HepG2 (cell line): Measurements from ENCODE around the gene NISCH. TPM values are rescaled to one million over a fixed set of nuclear protein-coding genes. Genes with fewer than 3 reads are reported as not detected.

Experiments
- NFYC ChIP-seq: IDR thresholded peaks from 2 replicates; pipeline ENCODE4 v1.6.1; 2016; ENCODE audit warnings: missing genetic modification reagents, missing compliant biosample characterization
- PHB2 ChIP-seq: fragments of 450-650 bp; IDR thresholded peaks from 2 replicates; pipeline ENCODE4 v1.6.1; 2018; ENCODE audit not compliant: partially characterized antibody
- POGZ ChIP-seq: sonication (generic); formaldehyde crosslinking; IDR thresholded peaks from 2 replicates; pipeline ENCODE4 v1.4.0; 2020; ENCODE audit warnings: mild to moderate bottlenecking, missing genetic modification reagents
- RELA ChIP-seq: sonication (generic); formaldehyde crosslinking; IDR thresholded peaks from 2 replicates; pipeline ENCODE4 v1.4.0; 2020; ENCODE audit warnings: missing genetic modification reagents
- SALL2 ChIP-seq: sonication (generic); formaldehyde crosslinking; IDR thresholded peaks from 2 replicates; pipeline ENCODE4 v1.8.1; 2023; ENCODE audit warnings: mild to moderate bottlenecking, missing genetic modification reagents, inconsistent platforms
- SMYD3 ChIP-seq: sonication (generic); formaldehyde crosslinking; IDR thresholded peaks from 2 replicates; pipeline ENCODE4 v1.8.1; 2023; ENCODE audit warnings: mild to moderate bottlenecking, missing genetic modification reagents
- SOX5 ChIP-seq: IDR thresholded peaks from 2 replicates; pipeline ENCODE4 v1.6.1; 2016; ENCODE audit warnings: borderline replicate concordance
- ZBTB26 ChIP-seq: IDR thresholded peaks from 2 replicates; pipeline ENCODE4 v1.6.1; 2016; ENCODE audit warnings: missing compliant biosample characterization, missing genetic modification reagents, borderline replicate concordance
- ZFP90 ChIP-seq: sonication (generic); formaldehyde crosslinking; IDR thresholded peaks from 2 replicates; pipeline ENCODE4 v1.8.0; 2022; ENCODE audit warnings: missing genetic modification reagents, mild to moderate bottlenecking, inconsistent platforms, borderline replicate concordance
- ZNF362 ChIP-seq: sonication (generic); formaldehyde crosslinking; IDR thresholded peaks from 2 replicates; pipeline ENCODE4 v1.4.0; 2020; ENCODE audit warnings: missing genetic modification reagents, mild to moderate bottlenecking, borderline replicate concordance
- ZNF513 ChIP-seq: sonication (generic); formaldehyde crosslinking; conservative IDR thresholded peaks from 2 replicates; pipeline ENCODE4 v1.5.0; 2020; ENCODE audit warnings: missing genetic modification reagents
- ZNF768 ChIP-seq: sonication (generic); formaldehyde crosslinking; IDR thresholded peaks from 2 replicates; pipeline ENCODE4 v1.4.0; 2020; ENCODE audit warnings: missing genetic modification reagents
- polyA plus RNA-seq, 8 experiments: library from polyadenylated mRNA; depleted of rRNA in 3 of 8; stranded (reverse) in 7 of 8; unstranded in 1 of 8; fragments of >200 nt; fragmentation: Illumina TruSeq in 4 of 8; extraction: Trizol in 4 of 8; gene quantifications; 2 replicates each; pipeline versions ENCODE4 v1.2.1 to v1.2.3, GENCODE V29; 2011 to 2016; ENCODE audit warnings: low read depth in 4 of 8, missing spikeins in 1 of 8, mixed read lengths in 1 of 8; ENCODE audit not compliant: insufficient read depth in 1 of 8
- total RNA-seq, 5 experiments: library from RNA; depleted of rRNA; stranded (reverse); fragments of >200 nt; fragmentation: Illumina TruSeq; extraction: Trizol; gene quantifications; 2 replicates each; pipeline ENCODE4 v1.2.3, GENCODE V29; 2016; ENCODE audit warnings: low read depth in 1 of 5
- TF ChIP-seq, protein P1 (sequence below): IDR thresholded peaks from 2 replicates; pipeline ENCODE4 v1.4.0; 2020; ENCODE audit warnings: mild to moderate bottlenecking, missing genetic modification reagents
- TF ChIP-seq, protein P2 (sequence below): sonication (generic); formaldehyde crosslinking; IDR thresholded peaks from 2 replicates; pipeline ENCODE4 v1.4.0; 2020; ENCODE audit warnings: missing genetic modification reagents, low read depth, mild to moderate bottlenecking, borderline replicate concordance
- TF ChIP-seq, protein P3 (sequence below): sonication (generic); formaldehyde crosslinking; IDR thresholded peaks from 2 replicates; pipeline ENCODE4 v1.4.0; 2020; ENCODE audit warnings: mild to moderate bottlenecking, missing genetic modification reagents, borderline replicate concordance

Gene NISCH
- total and polyA plus RNA-seq, 2 of the 13 experiments (the other 11 are each of a cell fraction or from before 2014, with no cell fraction given) = 27.0 to 47.6 TPM

DNA sequence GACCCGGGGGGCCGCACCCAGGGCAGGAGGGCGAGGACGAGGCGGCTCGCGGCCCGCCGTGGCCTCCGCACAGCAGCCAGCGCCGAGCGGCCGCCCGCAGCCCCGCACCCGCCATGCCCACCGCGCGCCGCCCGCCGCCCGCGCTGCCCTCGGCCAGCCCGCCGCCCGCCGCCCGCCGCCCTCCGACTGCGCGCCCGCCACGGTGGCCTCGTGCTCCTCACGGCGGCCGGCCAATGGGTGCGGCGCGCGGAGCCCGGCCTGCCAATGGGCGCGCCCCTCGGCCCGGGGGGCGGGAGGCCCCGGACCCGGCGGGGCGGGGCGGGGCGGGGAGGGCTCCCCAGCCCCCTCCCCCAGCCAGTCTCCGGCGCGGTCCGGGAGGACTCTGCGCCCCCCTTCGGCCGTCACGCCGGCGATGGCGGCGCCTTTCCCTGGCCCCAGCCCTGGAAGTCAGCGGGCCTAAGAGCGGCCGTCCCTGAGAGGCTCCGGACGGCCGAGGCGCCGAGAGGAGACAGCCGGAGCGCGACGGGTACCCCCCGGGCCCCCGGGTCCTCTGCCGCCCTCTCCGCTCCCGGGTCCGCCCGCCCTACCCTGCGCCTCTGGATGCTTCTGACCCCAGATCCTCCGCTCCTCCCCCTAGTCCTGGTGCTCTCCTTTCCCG lies 78.3 kb downstream of the NISCH start, which contains the start of gene NT5DC2 (continued):
- TF ChIP-seq SALL2 (no peak; the same call in 1 of the 2 replicates), NFYC (peak; percentile 57), POGZ (CRISPR knock-in tag) (no peak), SMYD3 (CRISPR knock-in tag) (no peak), PHB2 (no peak), ZBTB26 (CRISPR knock-in tag) (no peak), SOX5 (no peak), ZNF768 (CRISPR knock-in tag) (no peak), ZFP90 (no peak), ZNF513 (CRISPR knock-in tag) (no peak), ZNF362 (no peak), RELA (CRISPR knock-in tag) (no peak)
- TF ChIP-seq, protein P1, sequence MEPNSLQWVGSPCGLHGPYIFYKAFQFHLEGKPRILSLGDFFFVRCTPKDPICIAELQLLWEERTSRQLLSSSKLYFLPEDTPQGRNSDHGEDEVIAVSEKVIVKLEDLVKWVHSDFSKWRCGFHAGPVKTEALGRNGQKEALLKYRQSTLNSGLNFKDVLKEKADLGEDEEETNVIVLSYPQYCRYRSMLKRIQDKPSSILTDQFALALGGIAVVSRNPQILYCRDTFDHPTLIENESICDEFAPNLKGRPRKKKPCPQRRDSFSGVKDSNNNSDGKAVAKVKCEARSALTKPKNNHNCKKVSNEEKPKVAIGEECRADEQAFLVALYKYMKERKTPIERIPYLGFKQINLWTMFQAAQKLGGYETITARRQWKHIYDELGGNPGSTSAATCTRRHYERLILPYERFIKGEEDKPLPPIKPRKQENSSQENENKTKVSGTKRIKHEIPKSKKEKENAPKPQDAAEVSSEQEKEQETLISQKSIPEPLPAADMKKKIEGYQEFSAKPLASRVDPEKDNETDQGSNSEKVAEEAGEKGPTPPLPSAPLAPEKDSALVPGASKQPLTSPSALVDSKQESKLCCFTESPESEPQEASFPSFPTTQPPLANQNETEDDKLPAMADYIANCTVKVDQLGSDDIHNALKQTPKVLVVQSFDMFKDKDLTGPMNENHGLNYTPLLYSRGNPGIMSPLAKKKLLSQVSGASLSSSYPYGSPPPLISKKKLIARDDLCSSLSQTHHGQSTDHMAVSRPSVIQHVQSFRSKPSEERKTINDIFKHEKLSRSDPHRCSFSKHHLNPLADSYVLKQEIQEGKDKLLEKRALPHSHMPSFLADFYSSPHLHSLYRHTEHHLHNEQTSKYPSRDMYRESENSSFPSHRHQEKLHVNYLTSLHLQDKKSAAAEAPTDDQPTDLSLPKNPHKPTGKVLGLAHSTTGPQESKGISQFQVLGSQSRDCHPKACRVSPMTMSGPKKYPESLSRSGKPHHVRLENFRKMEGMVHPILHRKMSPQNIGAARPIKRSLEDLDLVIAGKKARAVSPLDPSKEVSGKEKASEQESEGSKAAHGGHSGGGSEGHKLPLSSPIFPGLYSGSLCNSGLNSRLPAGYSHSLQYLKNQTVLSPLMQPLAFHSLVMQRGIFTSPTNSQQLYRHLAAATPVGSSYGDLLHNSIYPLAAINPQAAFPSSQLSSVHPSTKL (CRISPR knock-in tag) = 0 out of 2 replicates have a peak, but pooled peaks have one; percentile 22
- TF ChIP-seq, protein P2, sequence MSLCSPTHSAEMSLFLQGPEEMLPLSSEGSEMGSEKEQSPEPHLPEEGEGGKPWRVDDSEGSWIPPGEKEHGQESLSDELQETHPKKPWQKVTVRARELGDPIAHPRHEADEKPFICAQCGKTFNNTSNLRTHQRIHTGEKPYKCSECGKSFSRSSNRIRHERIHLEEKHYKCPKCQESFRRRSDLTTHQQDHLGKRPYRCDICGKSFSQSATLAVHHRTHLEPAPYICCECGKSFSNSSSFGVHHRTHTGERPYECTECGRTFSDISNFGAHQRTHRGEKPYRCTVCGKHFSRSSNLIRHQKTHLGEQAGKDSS (CRISPR knock-in tag) = no peak
- TF ChIP-seq, protein P3, sequence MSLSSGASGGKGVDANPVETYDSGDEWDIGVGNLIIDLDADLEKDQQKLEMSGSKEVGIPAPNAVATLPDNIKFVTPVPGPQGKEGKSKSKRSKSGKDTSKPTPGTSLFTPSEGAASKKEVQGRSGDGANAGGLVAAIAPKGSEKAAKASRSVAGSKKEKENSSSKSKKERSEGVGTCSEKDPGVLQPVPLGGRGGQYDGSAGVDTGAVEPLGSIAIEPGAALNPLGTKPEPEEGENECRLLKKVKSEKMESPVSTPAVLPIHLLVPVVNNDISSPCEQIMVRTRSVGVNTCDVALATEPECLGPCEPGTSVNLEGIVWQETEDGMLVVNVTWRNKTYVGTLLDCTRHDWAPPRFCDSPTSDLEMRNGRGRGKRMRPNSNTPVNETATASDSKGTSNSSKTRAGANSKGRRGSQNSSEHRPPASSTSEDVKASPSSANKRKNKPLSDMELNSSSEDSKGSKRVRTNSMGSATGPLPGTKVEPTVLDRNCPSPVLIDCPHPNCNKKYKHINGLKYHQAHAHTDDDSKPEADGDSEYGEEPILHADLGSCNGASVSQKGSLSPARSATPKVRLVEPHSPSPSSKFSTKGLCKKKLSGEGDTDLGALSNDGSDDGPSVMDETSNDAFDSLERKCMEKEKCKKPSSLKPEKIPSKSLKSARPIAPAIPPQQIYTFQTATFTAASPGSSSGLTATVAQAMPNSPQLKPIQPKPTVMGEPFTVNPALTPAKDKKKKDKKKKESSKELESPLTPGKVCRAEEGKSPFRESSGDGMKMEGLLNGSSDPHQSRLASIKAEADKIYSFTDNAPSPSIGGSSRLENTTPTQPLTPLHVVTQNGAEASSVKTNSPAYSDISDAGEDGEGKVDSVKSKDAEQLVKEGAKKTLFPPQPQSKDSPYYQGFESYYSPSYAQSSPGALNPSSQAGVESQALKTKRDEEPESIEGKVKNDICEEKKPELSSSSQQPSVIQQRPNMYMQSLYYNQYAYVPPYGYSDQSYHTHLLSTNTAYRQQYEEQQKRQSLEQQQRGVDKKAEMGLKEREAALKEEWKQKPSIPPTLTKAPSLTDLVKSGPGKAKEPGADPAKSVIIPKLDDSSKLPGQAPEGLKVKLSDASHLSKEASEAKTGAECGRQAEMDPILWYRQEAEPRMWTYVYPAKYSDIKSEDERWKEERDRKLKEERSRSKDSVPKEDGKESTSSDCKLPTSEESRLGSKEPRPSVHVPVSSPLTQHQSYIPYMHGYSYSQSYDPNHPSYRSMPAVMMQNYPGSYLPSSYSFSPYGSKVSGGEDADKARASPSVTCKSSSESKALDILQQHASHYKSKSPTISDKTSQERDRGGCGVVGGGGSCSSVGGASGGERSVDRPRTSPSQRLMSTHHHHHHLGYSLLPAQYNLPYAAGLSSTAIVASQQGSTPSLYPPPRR = peak; percentile 13; the same call in 1 of the 2 replicates
